ENCODE data around the gene PARM1.

Gene PARM1

GRCh38 chr4:74932832-74933561, at the start of gene PARM1:
PARM1 (plus strand) TSS chr4:74933116; CDS start chr4:74933328, 212 bp downstream.
- peak; percentile 13 for DNase-seq

GRCh38 chr4:74884266-74884665, 48.6 kb upstream of the PARM1 start:
- DNase-seq = no peak

GRCh38 chr4:74886484-74886883, 46.4 kb upstream of the PARM1 start:
- no peak for DNase-seq

- DNase-seq = no peak
These were observed 42.6 kb upstream of the PARM1 start for GRCh38 chr4:74890341-74890740.

- DNase-seq = no peak
These were observed 41.9 kb upstream of the PARM1 start for GRCh38 chr4:74891037-74891436.

GRCh38 chr4:74893171-74893570, 39.7 kb upstream of the PARM1 start:
- DNase-seq = no peak

- DNase-seq = no peak
These were observed 36.3 kb upstream of the PARM1 start for GRCh38 chr4:74896595-74896994.

GRCh38 chr4:74897386-74897785, 35.5 kb upstream of the PARM1 start:
- no peak for DNase-seq

- no peak for DNase-seq
These were observed 32.1 kb upstream of the PARM1 start for GRCh38 chr4:74900862-74901261.

- no peak for DNase-seq
These were observed 28.3 kb upstream of the PARM1 start for GRCh38 chr4:74904509-74905065.

GRCh38 chr4:74906771-74907170, 26.1 kb upstream of the PARM1 start:
- no peak for DNase-seq

- DNase-seq = no peak
These were observed 13.1 kb upstream of the PARM1 start for GRCh38 chr4:74919783-74920182.

- no peak for DNase-seq
These were observed 12.2 kb upstream of the PARM1 start for GRCh38 chr4:74920704-74921103.

GRCh38 chr4:74921490-74921889, 11.4 kb upstream of the PARM1 start:
- DNase-seq = no peak

- DNase-seq = no peak
These were observed 6.9 kb upstream of the PARM1 start for GRCh38 chr4:74926007-74926406.

GRCh38 chr4:74930162-74930561, 2.8 kb upstream of the PARM1 start:
- no peak for DNase-seq

GRCh38 chr4:74931376-74931775, 1.5 kb upstream of the PARM1 start:
- DNase-seq = no peak

- DNase-seq = no peak
These were observed 906 bp upstream of the PARM1 start for GRCh38 chr4:74932010-74932409.

- DNase-seq = no peak
These were observed 673 bp downstream of the PARM1 start for GRCh38 chr4:74933562-74934015.

GRCh38 chr4:74934016-74934831, 1.3 kb downstream of the PARM1 start:
- DNase-seq = no peak

- no peak for DNase-seq
These were observed 2.0 kb downstream of the PARM1 start for GRCh38 chr4:74934888-74935287.

- no peak for DNase-seq
These were observed 8.2 kb downstream of the PARM1 start for GRCh38 chr4:74941123-74941522.

GRCh38 chr4:74942251-74942917, 9.5 kb downstream of the PARM1 start:
- no peak for DNase-seq

- no peak for DNase-seq
These were observed 10.0 kb downstream of the PARM1 start for GRCh38 chr4:74942918-74943253.

Data from CD4-positive, alpha-beta T cell treated with Interleukin-4 for 4 hours (primary cell).